CD4-positive, alpha-beta T cell treated with Interleukin-15 for 4 hours (primary cell): ENCODE data around the gene PRRG1.
"Not testable (repeated sequence)": the region's sequence is repeated elsewhere in the genome, so short reads cannot be mapped to it uniquely, and the experiment has no call there.

Experiments
- DNase-seq: peaks from one replicate; pipeline ENCODE4 v3.0.0-alpha.2; 2020; ENCODE audit warnings: low spot score

Gene PRRG1

DNA sequence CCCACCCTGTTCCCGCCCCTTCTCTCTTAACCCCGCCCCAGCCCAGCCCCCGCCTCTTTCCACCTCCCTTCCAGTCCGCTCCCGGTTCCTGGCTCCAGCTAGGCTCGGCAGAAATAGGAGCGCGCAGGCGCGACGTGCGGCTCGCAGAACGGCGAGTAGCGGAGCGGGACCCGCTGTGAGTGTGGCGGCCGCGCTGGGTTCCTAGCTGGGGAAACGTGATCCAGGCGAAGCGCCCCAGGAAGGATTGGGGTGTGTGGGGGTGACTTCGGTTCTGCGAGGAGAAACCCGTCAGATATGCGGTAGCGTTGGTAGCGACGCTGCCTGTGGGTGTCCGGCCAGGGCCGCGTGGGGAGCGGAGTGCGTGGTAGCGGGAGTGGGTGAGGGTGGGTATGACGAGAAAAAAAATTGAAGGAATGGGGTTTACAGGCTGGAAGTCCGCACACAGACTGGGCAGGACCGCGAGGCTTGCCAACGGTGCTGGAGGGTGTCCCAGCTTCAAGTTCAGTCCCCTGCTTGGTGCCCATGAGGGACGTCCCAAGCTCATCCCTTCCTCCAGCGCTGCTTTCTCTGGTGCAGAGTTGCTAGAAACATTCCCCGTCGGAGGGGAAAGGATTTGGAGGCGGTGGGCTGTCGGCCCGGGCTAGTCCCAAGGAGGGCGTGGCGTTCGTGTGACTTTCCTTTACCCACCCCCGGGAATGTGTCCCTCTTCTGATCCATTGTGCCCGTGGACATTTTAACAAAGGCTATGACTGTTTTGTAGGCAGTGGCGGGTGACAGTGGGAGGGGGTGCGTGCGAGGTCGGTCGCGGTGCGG is at the start of gene PRRG1:
PRRG1 (plus strand) TSS at position 144 of the 813 bp plus-strand sequence. CDS start 56,886 bp downstream, outside the sequence.
- no peak for DNase-seq

DNA sequence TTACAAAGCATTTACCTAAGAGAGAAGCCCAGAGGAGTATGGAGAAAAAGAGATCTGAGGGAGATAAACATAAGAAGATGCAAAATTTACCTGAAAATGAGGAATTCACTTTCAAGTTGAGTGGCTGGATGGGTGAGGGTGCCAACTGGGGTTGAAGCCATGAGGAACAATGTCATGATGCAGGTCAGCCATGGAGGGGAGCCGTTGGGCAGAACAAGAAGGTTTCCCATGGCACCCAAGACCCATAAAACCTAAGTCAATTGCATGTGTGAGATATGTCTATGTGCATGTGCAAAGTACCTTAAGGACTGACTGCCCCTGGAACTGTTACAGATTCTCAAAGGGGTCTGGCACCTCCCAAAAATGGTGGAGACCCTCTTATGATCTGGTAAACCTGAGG is 46.6 kb upstream of the PRRG1 start:
- DNase-seq, result no peak

DNA sequence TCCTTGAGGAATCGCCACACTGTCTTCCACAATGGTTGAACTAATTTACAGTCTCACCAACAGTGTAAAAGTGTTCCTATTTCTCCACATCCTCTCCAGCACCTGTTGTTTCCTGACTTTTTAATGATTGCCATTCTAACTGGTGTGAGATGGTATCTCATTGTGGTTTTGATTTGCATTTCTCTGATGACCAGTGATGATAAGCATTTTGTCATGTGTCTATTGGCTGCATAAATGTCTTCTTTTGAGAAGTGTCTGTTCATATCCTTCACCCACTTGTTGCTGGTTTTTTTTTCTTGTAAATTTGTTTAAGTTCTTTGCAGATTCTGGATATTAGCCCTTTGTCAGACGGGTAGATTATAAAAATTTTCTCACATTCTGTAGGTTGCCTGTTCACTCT is 43.9 kb upstream of the PRRG1 start:
- not testable (repeated sequence) for DNase-seq

- no peak for DNase-seq
These were observed 34.6 kb upstream of the PRRG1 start for GRCh38 chrX:37314531-37314930.

DNA sequence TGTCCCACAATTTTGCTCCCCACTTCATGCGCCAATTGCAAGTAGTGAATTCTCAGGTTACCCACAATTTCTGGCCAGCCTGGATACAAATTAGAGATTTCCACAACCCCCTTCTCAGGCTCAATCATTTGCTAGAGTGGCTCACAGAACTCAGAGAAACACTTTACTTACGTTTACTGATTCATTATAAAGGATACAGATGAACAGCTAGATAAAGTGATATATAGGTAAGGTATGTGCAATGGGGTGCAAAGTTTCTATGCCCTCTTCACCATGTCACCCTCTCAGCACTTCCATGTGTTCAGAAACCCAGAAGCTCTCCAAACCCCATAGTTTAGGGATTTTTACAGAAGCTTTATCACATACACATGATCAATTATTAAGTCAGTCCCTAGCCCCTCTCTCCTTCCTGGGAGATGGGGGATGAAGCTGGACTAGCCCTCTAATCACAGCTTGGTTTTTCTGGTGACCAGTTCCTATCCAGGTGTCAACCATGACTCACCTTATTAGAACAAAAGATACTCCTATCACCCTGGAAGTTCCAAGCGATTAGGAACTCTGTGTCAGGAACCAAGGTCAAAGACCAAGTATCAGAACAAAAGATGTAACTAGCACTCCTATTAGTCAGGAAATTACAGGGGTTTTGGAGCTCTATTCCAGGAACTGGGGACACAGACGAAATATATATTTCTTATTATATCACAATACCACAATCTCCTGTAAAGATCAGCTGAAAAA is 33.5 kb upstream of the PRRG1 start:
- no peak for DNase-seq

DNA sequence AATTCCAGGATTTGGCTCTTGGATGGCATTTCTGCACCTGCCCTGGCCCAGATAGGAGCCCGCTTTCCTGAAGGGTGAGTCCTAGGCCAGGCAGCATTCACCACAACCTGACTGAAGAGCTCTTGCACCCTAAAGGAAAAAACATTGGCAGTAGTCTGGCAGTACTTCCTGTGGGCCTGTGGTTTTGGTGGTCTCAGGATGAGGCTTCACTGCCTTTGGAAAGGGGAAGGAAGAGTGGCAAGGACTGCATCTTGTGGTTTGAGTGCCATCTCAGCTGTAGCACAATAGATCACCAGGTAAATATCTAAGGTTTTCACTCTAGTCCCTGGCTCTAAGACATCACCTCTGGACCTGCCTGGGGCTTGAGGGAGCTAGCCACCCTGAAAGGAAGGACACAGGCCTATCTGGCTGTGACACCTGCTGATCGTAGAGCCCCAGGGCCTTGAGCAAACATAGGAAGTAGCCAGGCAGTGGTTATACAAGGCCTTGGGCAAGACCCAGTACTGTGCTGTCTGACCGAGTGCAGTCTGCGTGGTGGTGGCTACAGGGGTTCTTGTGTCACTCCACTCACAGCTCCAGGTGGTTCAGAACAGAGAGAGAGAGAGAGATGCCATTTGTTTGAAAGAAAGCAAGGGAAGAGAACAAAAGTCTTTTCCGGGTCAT is 28.5 kb upstream of the PRRG1 start:
- no peak for DNase-seq

GRCh38 chrX:37330642-37331041 is 18.5 kb upstream of the PRRG1 start:
- DNase-seq, result no peak

DNA sequence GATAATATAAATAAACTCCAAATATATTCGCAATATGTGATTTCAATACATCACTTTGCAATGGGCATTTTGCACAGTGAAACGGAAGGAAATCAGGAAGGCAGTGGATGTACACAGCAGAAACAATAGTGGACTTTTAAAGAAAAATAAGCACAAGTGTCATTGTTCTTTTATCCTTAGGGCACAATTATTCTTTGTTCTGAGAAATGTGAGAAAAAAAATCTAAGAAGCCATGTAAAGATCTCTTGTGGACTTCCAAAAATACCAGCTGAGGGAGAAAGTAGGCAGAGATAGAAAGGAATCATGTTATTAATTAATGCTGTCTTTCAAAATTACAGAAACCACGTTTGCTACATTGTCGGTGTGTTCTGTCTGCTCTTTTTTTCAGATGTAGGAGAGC is 17.6 kb upstream of the PRRG1 start:
- DNase-seq, result no peak

DNA sequence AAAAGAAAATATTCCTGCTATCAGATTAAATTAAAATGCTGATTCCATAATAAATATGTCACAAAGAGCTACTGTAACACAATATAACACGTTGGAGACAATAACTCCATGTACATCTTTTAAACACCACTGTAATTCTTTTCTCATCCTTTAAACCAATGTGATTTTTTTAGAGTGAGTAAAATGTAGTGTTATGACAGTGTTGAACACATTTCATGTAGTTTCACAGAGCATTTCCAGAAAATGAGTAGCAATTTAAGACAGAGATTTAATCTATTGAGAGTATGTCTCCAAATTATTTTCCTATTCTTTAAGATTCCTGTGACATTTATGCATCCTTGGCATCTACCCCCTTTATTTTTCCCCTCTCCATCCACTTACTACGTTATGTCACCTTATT is 17.1 kb upstream of the PRRG1 start:
- no peak for DNase-seq

DNA sequence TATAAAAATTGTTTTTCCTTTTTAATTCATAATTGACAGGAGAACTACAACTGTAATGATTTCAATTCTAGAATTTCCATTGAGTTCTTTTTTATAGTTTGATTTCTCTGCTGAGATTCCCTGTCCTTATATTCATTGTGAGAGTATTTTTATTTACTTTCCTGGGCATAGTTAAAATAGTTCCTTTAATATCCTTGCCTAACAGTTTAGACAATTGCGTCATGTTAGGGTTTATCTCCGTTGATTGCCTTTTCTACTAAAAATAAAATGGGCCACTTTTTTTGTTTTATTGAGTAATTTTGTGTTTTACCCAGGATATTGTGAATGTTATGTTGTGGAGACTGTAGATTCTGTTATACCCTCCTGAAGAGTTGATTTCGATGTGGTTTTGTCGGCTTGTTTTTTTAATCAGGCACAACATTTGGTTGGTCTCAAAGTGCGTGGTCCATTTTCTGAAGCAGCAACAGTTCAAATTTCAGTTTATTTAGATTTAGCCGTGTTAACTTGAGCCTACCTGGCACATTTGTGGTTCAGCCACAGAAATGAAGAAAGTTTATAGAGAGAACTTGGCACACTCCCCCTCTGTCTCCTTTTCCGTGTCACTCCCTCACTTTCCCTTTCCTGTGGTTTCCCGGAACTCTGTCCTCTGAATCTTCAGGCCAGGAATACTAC is 16.0 kb upstream of the PRRG1 start:
- DNase-seq, result no peak

- DNase-seq, result no peak
These were observed 1.7 kb upstream of the PRRG1 start for GRCh38 chrX:37347420-37347819.

DNA sequence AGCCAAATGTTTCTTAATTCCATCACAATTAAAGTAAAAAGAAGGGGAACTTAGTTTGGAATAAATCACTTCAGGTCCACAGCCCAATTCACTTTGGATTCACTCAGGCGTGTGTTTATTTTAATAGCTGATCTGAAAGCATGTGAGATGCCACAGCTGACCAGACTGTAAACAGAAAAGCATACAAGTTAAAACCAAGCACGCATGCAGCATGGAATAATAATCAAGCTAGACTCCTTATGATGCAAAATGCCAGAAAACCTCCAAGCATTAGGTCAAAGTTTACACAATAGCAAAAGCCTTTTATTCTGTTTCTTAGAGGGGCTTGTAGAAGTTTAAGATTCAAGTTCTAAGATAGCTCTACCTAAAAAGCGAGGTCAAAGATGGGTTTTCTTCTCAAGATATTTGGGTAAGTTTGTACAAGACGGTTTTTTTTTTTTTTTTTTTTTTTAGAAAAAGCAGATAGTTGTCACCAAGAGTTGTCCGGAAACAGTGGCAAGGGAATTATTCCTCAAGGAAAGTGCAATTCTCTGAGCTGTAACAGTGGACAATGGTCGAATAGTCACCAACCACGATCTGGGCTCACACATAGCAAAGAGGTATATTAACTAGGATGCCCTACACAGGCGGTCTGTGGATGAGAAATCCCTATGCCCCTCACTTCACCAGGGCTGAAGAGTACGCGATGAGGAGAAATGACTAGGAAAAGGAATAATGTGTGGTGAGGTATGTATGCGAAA is 763 bp upstream of the PRRG1 start:
- DNase-seq, result no peak

GRCh38 chrX:37348971-37349220 is 268 bp upstream of the PRRG1 start:
- DNase-seq, result no peak

DNA sequence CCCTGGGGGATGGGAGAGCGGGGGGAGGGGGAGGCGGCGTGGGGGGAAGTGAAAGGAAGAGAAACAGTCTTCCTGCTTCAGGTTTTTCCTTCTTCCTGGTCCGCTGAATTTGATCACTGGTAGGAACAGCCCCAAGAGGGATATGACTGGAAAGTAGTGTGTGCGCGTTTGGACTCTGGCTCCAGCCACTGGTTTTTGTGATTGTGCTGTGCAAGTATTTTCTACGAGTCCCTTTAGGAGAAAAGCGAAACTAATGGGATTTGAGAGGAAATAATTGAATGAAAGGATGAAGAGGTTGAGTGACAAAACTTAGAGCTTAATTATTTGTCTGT is 836 bp downstream of the PRRG1 start:
- DNase-seq, result no peak

- DNase-seq, result no peak
These were observed 4.5 kb downstream of the PRRG1 start for GRCh38 chrX:37353646-37354045.

DNA sequence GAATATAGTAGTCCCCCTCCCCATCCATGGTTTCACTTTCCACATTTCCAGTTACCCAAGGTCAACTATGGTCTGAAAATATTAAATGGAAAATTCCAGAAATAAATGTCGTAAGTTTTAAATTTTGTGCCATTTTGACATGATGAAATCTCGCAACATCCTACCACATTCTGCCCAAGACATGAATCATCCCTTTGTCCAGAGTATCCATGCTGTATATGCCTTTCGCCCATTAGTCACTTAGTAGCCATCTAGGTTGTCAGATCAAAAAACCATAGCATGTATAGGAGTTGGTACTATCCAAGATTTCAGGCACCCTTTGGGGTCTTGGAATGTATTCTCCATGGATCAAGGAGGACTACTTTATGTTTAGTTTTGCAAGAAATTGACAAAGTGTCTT is 8.3 kb downstream of the PRRG1 start:
- DNase-seq, result no peak

GRCh38 chrX:37361596-37361995 is 12.4 kb downstream of the PRRG1 start:
- DNase-seq, result no peak

DNA sequence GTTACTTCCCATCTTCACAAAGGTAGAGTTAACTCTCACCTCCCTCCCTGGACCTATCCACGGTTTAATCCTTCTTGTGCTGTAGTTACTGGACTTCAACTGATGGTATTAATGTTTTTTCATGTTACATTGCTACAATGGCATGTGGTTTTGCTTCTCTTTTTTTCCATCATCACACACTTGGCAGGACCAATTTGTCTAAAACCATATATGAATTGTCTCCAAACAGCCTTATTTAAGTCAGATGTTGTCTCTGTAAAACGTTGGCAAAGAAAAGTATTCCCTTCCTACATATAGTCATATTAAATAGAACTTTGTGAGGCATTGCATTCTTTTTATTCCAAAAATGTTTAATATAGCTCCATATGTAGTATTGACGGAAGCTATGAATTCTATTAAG is 15.5 kb downstream of the PRRG1 start:
- DNase-seq, result no peak

- no peak for DNase-seq
These were observed 18.8 kb downstream of the PRRG1 start for GRCh38 chrX:37367946-37368345.

DNA sequence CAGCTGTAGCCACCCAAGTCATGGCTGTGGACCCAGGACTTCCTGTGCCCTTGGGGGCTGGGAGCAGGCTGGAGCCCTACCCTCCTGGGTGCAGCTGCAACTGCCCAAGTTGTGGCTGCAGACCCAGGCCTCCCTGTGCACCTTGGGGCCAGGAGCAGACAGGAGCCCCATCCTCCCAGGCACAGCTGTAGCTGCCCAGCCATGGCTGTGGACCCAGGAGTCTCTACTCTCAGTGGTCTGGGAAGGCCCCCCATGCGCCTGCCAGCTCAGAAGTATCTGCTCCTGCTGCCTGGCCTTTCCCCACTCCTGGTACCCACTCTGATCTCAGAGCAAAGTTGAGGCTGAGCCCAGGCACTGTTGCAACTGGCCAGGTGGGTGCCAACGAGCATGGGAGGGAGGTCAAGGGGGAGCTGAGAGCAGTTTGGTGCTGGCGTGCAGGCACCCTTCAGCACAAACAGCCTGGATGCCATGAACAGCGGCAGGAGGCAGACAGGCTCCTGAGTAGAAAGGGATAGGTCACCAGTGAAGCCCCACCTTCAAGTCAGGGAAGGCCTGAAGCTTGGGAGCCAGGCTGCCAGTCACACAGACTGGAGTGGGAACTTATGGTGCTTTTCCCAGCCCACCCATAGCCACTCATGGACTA is 21.5 kb downstream of the PRRG1 start:
- no peak for DNase-seq

DNA sequence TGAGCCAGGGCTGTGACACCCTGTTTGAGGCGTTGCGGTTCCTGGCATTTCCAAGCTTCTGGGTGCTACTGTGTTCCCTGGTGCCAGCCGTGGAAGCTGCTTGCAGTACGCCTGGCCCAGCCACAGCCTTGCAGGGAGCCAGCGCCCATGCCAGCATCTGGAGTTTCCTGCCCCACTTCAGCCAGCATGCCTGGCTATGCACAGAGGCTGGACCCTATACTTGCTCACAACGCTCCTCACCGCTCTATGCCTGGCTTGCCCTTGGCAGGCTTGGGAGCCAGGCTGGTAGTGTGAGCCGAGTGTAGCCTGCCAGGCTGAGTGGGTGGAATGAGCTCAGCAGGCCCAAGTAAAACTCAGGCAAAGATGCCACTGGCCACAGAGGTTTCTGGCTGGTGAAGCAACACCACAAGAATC is 22.4 kb downstream of the PRRG1 start:
- no peak for DNase-seq

DNA sequence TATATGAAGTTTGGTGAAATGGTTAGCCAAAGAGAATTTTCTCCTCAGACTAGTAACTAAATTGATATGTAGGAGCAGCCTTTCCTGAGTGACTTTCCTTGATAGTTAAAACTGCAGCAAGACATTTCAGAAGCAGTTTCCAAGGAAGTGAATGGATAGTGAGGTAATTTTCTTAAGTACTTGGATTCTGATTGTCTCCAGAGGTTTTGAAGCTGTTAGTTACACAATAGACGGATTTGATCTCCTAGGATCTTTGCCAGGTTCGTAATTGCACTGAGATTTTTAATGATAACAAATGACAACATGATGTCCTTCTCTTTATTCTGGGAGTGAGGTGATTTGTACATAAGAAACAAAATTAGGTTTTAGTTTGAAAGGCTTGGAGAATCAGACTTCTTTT is 29.2 kb downstream of the PRRG1 start:
- no peak for DNase-seq
